HCT116 (cell line): ENCODE results near the gene MYO1G. TPM values are rescaled to one million over a fixed set of nuclear protein-coding genes. Genes with fewer than 3 reads are reported as not detected.

Source experiments
- ATAC-seq: fragments of 200-7000 bp; cut with Tn5 transposase; 2 replicates; pipeline ENCODE4 v1.9.1; 2020; ENCODE audit warnings: mild to moderate bottlenecking, moderate library complexity
- BruUV-seq: library from RNA; stranded (reverse); fragments of 400-500 nt; replicated peaks from 2 replicates; lab custom pipeline; 2021; lab: Mats Ljungman, UMichigan
- CTCF ChIA-PET: fragments of 300-600 bp; sonication (Branson Sonifier 250); formaldehyde crosslinking; loops from one replicate; lab custom pipeline; 2021; ENCODE audit warnings: antibody characterized with exemption; lab: Charles Lee
- POLR2A ChIA-PET: fragments of 300-600, 350-600 bp; sonication (Branson Sonifier 250); formaldehyde crosslinking; loops from one replicate; lab custom pipeline; 2021; ENCODE audit warnings: antibody characterized with exemption; lab: Charles Lee
- RAD21 ChIA-PET, 2 experiments: fragments of 300-600 bp; sonication (Branson Sonifier 250); formaldehyde crosslinking; loops; one replicate each; lab custom pipeline; 2023; ENCODE audit warnings: low total read pairs in 2 of 2; ENCODE audit not compliant: uncharacterized antibody in 2 of 2, unreplicated experiment in 2 of 2, low non-redundant PET in 1 of 2; lab: Charles Lee
- DNase-seq: peaks from one replicate; pipeline ENCODE4 v3.0.0-alpha.2; 2010; ENCODE audit warnings: low read depth, low spot score
- H2AFZ ChIP-seq: fragments of 200-600 bp; shearing (Covaris generic), sonication (generic); 2 replicates; pipeline ENCODE4 v1.6.1; 2017; ENCODE audit warnings: low read depth, mixed run types, mixed read lengths, antibody characterized with exemption, low read length; ENCODE audit not compliant: poor library complexity, severe bottlenecking
- H3K27ac ChIP-seq: 2 replicates; pipeline ENCODE4 v1.5.1; 2012; ENCODE audit warnings: low read depth, low read length
- H3K27me3 ChIP-seq: fragments of 200-600 bp; sonication (generic); 2 replicates; pipeline ENCODE4 v1.6.1; 2016; ENCODE audit warnings: mixed run types, low read length, mixed read lengths; ENCODE audit not compliant: insufficient read depth
- H3K36me3 ChIP-seq, 2 experiments: fragments of 200-500 bp in 1 of 2; fragments of 200-600 bp in 1 of 2; sonication (Bioruptor generic) in 1 of 2; sonication (generic) in 1 of 2; 2 replicates each; pipeline versions ENCODE4 v1.5.1 to v1.6.1; 2014 to 2016; ENCODE audit warnings: low read length in 2 of 2, inconsistent platforms in 1 of 2, mixed read lengths in 1 of 2, mixed run types in 1 of 2; ENCODE audit not compliant: insufficient read depth in 2 of 2, control insufficient read depth in 1 of 2
- H3K4me1 ChIP-seq, 2 experiments: fragments of 200-600 bp in 1 of 2; sonication (generic) in 1 of 2; 2 replicates each; pipeline versions ENCODE4 v1.5.1 to v1.6.1; 2012 to 2017; ENCODE audit warnings: low read length in 2 of 2, inconsistent platforms in 1 of 2, mild to moderate bottlenecking in 1 of 2, mixed read lengths in 1 of 2, mixed run types in 1 of 2, moderate library complexity in 1 of 2; ENCODE audit not compliant: insufficient read depth in 2 of 2, control insufficient read depth in 1 of 2
- H3K4me2 ChIP-seq: fragments of 200-600 bp; sonication (generic); 2 replicates; pipeline ENCODE4 v1.6.1; 2017; ENCODE audit warnings: mixed run types, low read length, mixed read lengths
- H3K4me3 ChIP-seq, 2 experiments: fragments of 200-600 bp in 1 of 2; sonication (generic) in 1 of 2; replicated peaks in 1 of 2; 2 replicates each; pipeline ENCODE4 v1.5.1; 2011 to 2016; ENCODE audit warnings: low read length in 2 of 2, control low read depth in 1 of 2, low read depth in 1 of 2, mild to moderate bottlenecking in 1 of 2, mixed read lengths in 1 of 2, mixed run types in 1 of 2
- H3K79me2 ChIP-seq: fragments of 200-600 bp; sonication (generic); 2 replicates; pipeline ENCODE4 v1.6.1; 2017; ENCODE audit warnings: mild to moderate bottlenecking, mixed run types, low read length, moderate library complexity, mixed read lengths; ENCODE audit not compliant: insufficient read depth
- H3K9ac ChIP-seq: fragments of 200-600 bp; sonication (generic); 2 replicates; pipeline ENCODE4 v1.6.1; 2016; ENCODE audit warnings: low read length, mixed read lengths
- H3K9me2 ChIP-seq: fragments of 200-600 bp; sonication (generic), shearing (Covaris generic); 2 replicates; pipeline ENCODE4 v1.6.1; 2017; ENCODE audit warnings: mixed run types, mild to moderate bottlenecking, moderate library complexity; ENCODE audit not compliant: insufficient read depth
- H3K9me3 ChIP-seq, 2 experiments: fragments of 200-500 bp in 1 of 2; fragments of 200-600 bp in 1 of 2; sonication (Bioruptor generic) in 1 of 2; sonication (generic) in 1 of 2; 2 replicates each; pipeline ENCODE4 v1.6.1; 2014 to 2017; ENCODE audit warnings: low read length in 2 of 2, mixed read lengths in 2 of 2, inconsistent platforms in 1 of 2, low read depth in 1 of 2, mild to moderate bottlenecking in 1 of 2, mixed run types in 1 of 2, moderate library complexity in 1 of 2; ENCODE audit not compliant: control insufficient read depth in 1 of 2, insufficient read depth in 1 of 2
- H4K20me1 ChIP-seq: fragments of 200-600 bp; sonication (generic), shearing (Covaris generic); 2 replicates; pipeline ENCODE4 v1.6.1; 2017; ENCODE audit warnings: mixed run types, mild to moderate bottlenecking, moderate library complexity; ENCODE audit not compliant: insufficient read depth
- ELF1 ChIP-seq: IDR thresholded peaks from 2 replicates; pipeline ENCODE4 v1.6.1; 2012; ENCODE audit warnings: low read depth, borderline replicate concordance
- EZH2phosphoT487 ChIP-seq: fragments of 200-600 bp; IDR thresholded peaks from 2 replicates; pipeline ENCODE4 v1.6.1; 2018; ENCODE audit warnings: antibody characterized with exemption, borderline replicate concordance
- JUND ChIP-seq: IDR thresholded peaks from 2 replicates; pipeline ENCODE4 v1.6.1; 2012
- MAX ChIP-seq: IDR thresholded peaks from 2 replicates; pipeline ENCODE4 v1.6.1; 2012
- POLR2A ChIP-seq: IDR thresholded peaks from 2 replicates; pipeline ENCODE4 v1.7.0; 2011; ENCODE audit warnings: borderline replicate concordance; ENCODE audit not compliant: insufficient read depth, insufficient read length; ENCODE audit errors: extremely low read depth
- POLR2AphosphoS5 ChIP-seq: IDR thresholded peaks from 2 replicates; pipeline ENCODE4 v1.6.1; 2011; ENCODE audit warnings: mild to moderate bottlenecking, low read depth, low read length, moderate library complexity
- RAD21 ChIP-seq: IDR thresholded peaks from 2 replicates; pipeline ENCODE4 v1.6.1; 2012; ENCODE audit warnings: low read depth, mild to moderate bottlenecking
- SRF ChIP-seq: IDR thresholded peaks from 2 replicates; pipeline ENCODE4 v1.6.1; 2012; ENCODE audit warnings: low read depth
- TCF7L2 ChIP-seq: IDR thresholded peaks from 2 replicates; pipeline ENCODE4 v1.7.0; 2011; ENCODE audit warnings: borderline replicate concordance, inconsistent platforms; ENCODE audit not compliant: insufficient read depth, insufficient read length; ENCODE audit errors: extremely low read depth
- YY1 ChIP-seq: IDR thresholded peaks from 2 replicates; pipeline ENCODE4 v1.6.1; 2011; ENCODE audit warnings: low read length, low read depth, moderate library complexity, mild to moderate bottlenecking; ENCODE audit not compliant: insufficient replicate concordance; ENCODE audit errors: extremely low read depth
- ZBTB33 ChIP-seq: IDR thresholded peaks from 2 replicates; pipeline ENCODE4 v1.6.1; 2011; ENCODE audit warnings: mild to moderate bottlenecking, low read length, moderate library complexity; ENCODE audit not compliant: insufficient replicate concordance; ENCODE audit errors: extremely low read depth
- intact Hi-C: fragments of 100-400 bp; cut with micrococcal nuclease; formaldehyde crosslinking; loops from 2 replicates; pipeline ENCODE4 v1.10.0; 2022
- total RNA-seq: library from RNA; stranded (reverse); gene quantifications from one replicate; pipeline ENCODE4 v1.2.1, GENCODE V29; 2021; ENCODE audit not compliant: unreplicated experiment
- TF ChIP-seq, protein P1 (sequence below): IDR thresholded peaks from 2 replicates; pipeline ENCODE4 v1.6.1; 2012
- TF ChIP-seq, protein P2 (sequence below): IDR thresholded peaks from 2 replicates; pipeline ENCODE4 v1.6.1; 2012; ENCODE audit warnings: low read depth

Gene MYO1G
- total RNA-seq, 1 experiment from 2014 or later, result 0.74 TPM

DNA sequence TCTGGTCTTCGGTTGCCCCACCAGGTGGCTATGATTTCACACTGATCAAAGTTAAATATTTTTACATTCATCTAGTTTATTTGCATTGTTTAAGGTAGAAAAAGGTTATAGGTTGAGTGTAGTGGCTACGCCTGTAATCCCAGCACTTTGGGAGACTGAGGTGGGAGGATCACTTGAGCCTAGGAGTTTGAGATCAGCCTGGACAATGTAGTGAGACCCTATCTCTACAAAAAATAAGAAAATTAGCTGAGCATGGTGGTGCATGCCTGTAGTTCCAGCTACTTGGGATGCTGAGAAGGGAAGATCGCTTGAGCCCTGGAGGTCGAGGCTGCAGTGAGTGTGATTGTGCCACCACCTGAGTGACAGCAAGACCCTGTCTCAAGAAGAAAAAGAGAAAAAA, 25.0 kb upstream of the MYO1G start:
- H3K27me3 ChIP-seq, result no peaks in the 10 kb centered on the region
- POLR2A ChIA-PET, result no interaction called here
- RAD21 ChIA-PET, result no interaction called here
- no peak overlapping the region for H3K27ac ChIP-seq
- no peak for DNase-seq
- no peaks in the 10 kb centered on the region for H3K36me3 ChIP-seq
- intact Hi-C loops, result no loop called here
- H3K4me1 ChIP-seq, result peaks cover 0 to 12% of the 10 kb centered on the region in 2 experiments; a peak in 2 of 4 replicates
- H3K4me2 ChIP-seq, result no peak overlapping the region
- H3K4me3 ChIP-seq, result no peak overlapping the region
- H3K9me2 ChIP-seq, result no peaks in the 10 kb centered on the region
- no peak overlapping the region for H2AFZ ChIP-seq
- CTCF ChIA-PET, result no interaction called here
- TF ChIP-seq, protein P1, sequence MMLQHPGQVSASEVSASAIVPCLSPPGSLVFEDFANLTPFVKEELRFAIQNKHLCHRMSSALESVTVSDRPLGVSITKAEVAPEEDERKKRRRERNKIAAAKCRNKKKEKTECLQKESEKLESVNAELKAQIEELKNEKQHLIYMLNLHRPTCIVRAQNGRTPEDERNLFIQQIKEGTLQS, result no peak
- TF ChIP-seq ZBTB33, result no peak
- no peak for TF ChIP-seq YY1
- no peak for TF ChIP-seq ELF1
- TF ChIP-seq RAD21, result no peak
- TF ChIP-seq MAX, result no peak
- TF ChIP-seq, all 23 proteins: peak for 0
- no peaks in the 10 kb centered on the region for H4K20me1 ChIP-seq
- no peak for ATAC-seq
- H3K9me3 ChIP-seq, result no peaks in the 10 kb centered on the region
- peaks cover 33% of the 10 kb centered on the region for H3K79me2 ChIP-seq
- H3K9ac ChIP-seq, result no peak overlapping the region
- no TSS peak for BruUV-seq

- no peaks in the 10 kb centered on the region for H3K27me3 ChIP-seq
- DNase-seq (no peak), ATAC-seq (no peak)
- peak overlapping the region; percentile 80 for H3K4me2 ChIP-seq
- CTCF ChIA-PET, result no interaction called here
- peaks cover 33% of the 10 kb centered on the region for H3K79me2 ChIP-seq
- POLR2A ChIA-PET, result no interaction called here
- H3K4me1 ChIP-seq, result peaks cover 0 to 19% of the 10 kb centered on the region in 2 experiments; a peak in 2 of 4 replicates
- H3K9me2 ChIP-seq, result no peaks in the 10 kb centered on the region
- RAD21 ChIA-PET, result no interaction called here
- H2AFZ ChIP-seq, result no peak overlapping the region
- no peaks in the 10 kb centered on the region for H4K20me1 ChIP-seq
- H3K9ac ChIP-seq, result no peak overlapping the region
- no peak overlapping the region for H3K4me3 ChIP-seq
- BruUV-seq, result no TSS peak
- intact Hi-C loops, result loop anchor here (2.0 kb wide), 1 partner anchor 109 kb away; the partner anchor contains the start of gene TBRG4
- H3K36me3 ChIP-seq, result no peaks in the 10 kb centered on the region
- H3K9me3 ChIP-seq, result no peaks in the 10 kb centered on the region
- no peak overlapping the region for H3K27ac ChIP-seq
- TF ChIP-seq, protein P2, sequence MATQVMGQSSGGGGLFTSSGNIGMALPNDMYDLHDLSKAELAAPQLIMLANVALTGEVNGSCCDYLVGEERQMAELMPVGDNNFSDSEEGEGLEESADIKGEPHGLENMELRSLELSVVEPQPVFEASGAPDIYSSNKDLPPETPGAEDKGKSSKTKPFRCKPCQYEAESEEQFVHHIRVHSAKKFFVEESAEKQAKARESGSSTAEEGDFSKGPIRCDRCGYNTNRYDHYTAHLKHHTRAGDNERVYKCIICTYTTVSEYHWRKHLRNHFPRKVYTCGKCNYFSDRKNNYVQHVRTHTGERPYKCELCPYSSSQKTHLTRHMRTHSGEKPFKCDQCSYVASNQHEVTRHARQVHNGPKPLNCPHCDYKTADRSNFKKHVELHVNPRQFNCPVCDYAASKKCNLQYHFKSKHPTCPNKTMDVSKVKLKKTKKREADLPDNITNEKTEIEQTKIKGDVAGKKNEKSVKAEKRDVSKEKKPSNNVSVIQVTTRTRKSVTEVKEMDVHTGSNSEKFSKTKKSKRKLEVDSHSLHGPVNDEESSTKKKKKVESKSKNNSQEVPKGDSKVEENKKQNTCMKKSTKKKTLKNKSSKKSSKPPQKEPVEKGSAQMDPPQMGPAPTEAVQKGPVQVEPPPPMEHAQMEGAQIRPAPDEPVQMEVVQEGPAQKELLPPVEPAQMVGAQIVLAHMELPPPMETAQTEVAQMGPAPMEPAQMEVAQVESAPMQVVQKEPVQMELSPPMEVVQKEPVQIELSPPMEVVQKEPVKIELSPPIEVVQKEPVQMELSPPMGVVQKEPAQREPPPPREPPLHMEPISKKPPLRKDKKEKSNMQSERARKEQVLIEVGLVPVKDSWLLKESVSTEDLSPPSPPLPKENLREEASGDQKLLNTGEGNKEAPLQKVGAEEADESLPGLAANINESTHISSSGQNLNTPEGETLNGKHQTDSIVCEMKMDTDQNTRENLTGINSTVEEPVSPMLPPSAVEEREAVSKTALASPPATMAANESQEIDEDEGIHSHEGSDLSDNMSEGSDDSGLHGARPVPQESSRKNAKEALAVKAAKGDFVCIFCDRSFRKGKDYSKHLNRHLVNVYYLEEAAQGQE, result no peak
- TF ChIP-seq TCF7L2 (no peak), POLR2A (no peak), RAD21 (no peak), JUND (no peak), SRF (no peak), POLR2AphosphoS5 (no peak), EZH2phosphoT487 (no peak)
Observed at GRCh38 chr7:45001826-45002225, 23.0 kb upstream of the MYO1G start.
